Mesodermal cell (in vitro differentiated cells): ENCODE data around the gene MAPK4.
"Not testable (repeated sequence)": the region's sequence is repeated elsewhere in the genome, so short reads cannot be mapped to it uniquely, and the experiment has no call there.

Experiments
- H3K27ac ChIP-seq: 2 replicates; pipeline ENCODE4 v1.7.0; 2013; ENCODE audit warnings: mild to moderate bottlenecking, low read depth, low read length, moderate library complexity; ENCODE audit not compliant: severe bottlenecking
- H3K36me3 ChIP-seq: 2 replicates; pipeline ENCODE4 v1.7.1; 2013; ENCODE audit warnings: mild to moderate bottlenecking, low read length, moderate library complexity; ENCODE audit not compliant: control insufficient read depth, insufficient read depth
- H3K4me1 ChIP-seq: one replicate; pipeline ENCODE4 v1.7.1; 2013; ENCODE audit warnings: mild to moderate bottlenecking, low read length; ENCODE audit not compliant: insufficient read depth, control insufficient read depth, poor library complexity, severe bottlenecking
- H3K4me3 ChIP-seq: 2 replicates; pipeline ENCODE4 v1.7.0; 2013; ENCODE audit warnings: low read length, control low read depth, mild to moderate bottlenecking; ENCODE audit not compliant: insufficient read depth, poor library complexity, severe bottlenecking; ENCODE audit errors: extremely low read depth
- H3K9me3 ChIP-seq: 2 replicates; pipeline ENCODE4 v1.7.1; 2013; ENCODE audit warnings: mild to moderate bottlenecking, low read length, moderate library complexity; ENCODE audit not compliant: control insufficient read depth
- WGBS, 2 experiments: methylation state at CpG; one replicate each; pipeline ENCODE4 v1.1.5; 2013; ENCODE audit warnings: missing lambda C conversion rate in 2 of 2; ENCODE audit not compliant: insufficient coverage in 2 of 2; 5-methylcytosine and 5-hydroxymethylcytosine counted together

MAPK4 gene

DNA sequence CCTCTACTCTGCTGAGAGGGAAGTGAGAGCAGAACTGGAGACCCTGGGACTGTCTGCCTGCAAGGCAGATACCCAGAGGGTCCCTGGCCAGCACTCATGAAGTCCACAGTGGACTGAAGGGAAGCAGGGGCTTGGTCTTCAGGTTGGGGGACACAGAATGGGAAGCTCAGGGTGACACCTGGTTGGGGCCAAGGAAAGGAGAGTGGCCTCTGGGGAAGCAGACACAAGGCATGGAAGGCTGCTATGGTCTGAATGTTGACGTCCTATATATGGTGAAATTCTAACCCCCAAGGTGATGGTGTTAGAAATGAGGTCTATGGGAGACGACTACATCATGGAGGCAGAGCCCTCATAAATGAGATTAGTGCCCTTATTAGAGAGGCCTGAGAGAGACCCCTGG is 190.7 kb downstream of the MAPK4 start:
- Histone ChIP-seq H3K27ac (no peak overlapping the region), H3K4me1 (peaks cover 9% of the 10 kb centered on the region), H3K4me3 (no peak overlapping the region), H3K9me3 (no peaks in the 10 kb centered on the region), H3K36me3 (no peaks in the 10 kb centered on the region)
- 100% methylated on average over 1 of the region's 2 CpGs for WGBS, 2 experiments

DNA sequence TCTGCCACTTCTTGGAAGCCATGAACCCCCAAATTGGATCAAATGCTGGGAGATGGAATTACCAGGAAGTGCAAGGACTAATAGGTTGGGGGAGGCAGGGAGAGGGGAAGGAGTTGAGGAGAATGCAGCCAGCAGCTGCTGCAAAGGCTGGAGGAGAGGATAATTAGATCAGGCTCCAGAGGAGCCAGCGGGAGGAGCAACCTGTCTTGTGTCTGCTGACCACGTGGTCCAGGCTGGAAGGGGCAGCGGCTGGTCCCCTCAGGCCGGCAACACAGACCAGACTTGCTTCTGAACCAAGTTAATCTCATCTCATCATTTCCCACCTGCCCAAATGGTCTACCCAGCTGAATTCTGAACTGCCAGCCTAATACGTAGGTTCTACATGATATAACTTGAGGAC is 191.6 kb downstream of the MAPK4 start:
- Histone ChIP-seq H3K4me1 (peaks cover 9% of the 10 kb centered on the region), H3K9me3 (no peaks in the 10 kb centered on the region), H3K4me3 (no peak overlapping the region), H3K27ac (no peak overlapping the region), H3K36me3 (no peaks in the 10 kb centered on the region)
- 50% methylated on average over 4 of the region's 5 CpGs; no CpG with 5 or more reads in 1 of the 2 experiments for WGBS, 2 experiments

DNA sequence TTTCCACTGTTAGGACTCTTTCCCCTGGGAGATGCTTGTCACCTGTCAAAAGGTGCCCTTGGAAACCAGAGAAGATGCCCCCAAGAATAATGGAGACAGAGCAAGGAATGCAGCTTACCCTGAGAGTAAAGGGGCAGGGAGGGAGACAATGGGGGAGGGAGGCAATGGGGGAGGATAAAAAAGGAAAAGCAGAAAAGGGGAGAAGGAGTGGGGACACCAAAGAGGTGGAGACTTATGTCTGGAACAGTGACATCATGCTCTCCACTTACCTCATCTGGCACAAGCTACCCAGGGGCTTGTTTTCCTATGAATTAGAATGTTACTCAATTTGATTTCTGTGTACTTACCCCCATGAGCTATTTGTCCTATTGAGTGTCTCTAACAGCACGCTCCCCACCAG is 192.1 kb downstream of the MAPK4 start:
- Histone ChIP-seq H3K4me1 (peaks cover 9% of the 10 kb centered on the region), H3K4me3 (no peak overlapping the region), H3K9me3 (no peaks in the 10 kb centered on the region), H3K36me3 (no peaks in the 10 kb centered on the region), H3K27ac (no peak overlapping the region)
- no CpG with 5 or more reads among the region's 1 CpG for WGBS, 2 experiments

DNA sequence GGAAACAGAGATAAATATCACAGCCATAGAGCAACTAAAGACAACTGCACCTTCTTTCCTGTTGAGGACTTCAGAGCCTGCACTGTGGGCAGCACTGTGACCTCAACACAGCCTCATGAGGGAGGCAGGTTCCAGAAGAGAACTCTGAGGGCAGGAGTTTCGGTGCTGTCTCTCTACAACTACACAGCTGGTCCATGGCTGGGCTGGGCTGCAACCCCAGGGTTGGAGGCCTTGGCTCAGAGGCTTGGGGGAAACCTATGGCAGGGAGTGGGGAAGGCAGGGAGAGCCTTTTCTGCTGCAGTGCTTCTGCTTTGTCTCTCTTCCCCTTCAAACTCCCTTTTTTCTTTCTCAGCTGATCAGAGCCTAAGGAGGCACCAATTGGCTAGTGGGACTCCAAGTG is 193.4 kb downstream of the MAPK4 start:
- H3K4me1 ChIP-seq: peaks cover 8% of the 10 kb centered on the region
- H3K4me3 ChIP-seq: no peak overlapping the region
- H3K36me3 ChIP-seq: no peaks in the 10 kb centered on the region
- 80 to 88% methylated on average over 1 of the region's 1 CpG for WGBS, 2 experiments
- H3K27ac ChIP-seq: no peak overlapping the region
- no peaks in the 10 kb centered on the region for H3K9me3 ChIP-seq

DNA sequence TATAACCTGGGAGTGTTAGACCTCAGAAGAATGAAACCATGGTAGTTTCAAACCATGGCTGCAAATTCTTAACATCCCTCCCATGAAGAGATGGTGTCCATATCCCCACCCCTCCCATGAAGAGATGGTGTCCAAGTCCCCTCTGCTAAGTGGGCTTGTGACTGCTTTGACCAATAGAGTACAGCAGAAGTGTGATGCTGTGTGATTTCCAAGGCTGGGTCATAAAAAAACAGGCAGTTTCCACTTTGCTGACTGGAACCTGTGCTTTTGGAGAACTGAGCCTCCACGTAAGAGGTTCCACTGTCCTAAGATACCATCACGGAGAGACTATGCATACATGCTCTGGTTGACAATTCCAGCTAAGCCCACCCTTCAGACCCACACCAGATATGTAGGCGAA is 194.4 kb downstream of the MAPK4 start:
- H3K27ac ChIP-seq: no peak overlapping the region
- 89 to 94% methylated on average over 3 of the region's 3 CpGs for WGBS, 2 experiments
- H3K9me3 ChIP-seq: no peaks in the 10 kb centered on the region
- H3K4me3 ChIP-seq: no peak overlapping the region
- H3K4me1 ChIP-seq: no peaks in the 10 kb centered on the region
- no peaks in the 10 kb centered on the region for H3K36me3 ChIP-seq

DNA sequence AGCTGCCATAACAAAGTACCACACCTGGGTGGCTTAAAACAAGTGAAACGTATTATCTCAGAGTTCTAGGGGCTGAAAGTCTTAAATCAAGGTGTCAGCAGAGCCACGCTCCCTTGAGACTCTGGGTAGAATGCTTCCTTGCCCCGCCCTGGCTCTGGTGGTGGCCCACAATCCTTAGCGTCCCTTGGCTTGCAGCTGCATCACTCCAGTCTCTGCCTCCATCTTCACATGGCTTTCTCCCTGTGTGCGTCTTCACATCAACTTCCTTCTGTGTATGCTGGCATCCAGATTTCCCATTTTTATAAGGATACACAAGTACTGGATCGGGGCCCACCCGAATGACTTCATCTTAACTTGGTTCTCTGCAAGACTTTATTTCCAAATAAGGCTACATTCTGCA is 197.5 kb downstream of the MAPK4 start:
- H3K4me3 ChIP-seq: no peak overlapping the region

DNA sequence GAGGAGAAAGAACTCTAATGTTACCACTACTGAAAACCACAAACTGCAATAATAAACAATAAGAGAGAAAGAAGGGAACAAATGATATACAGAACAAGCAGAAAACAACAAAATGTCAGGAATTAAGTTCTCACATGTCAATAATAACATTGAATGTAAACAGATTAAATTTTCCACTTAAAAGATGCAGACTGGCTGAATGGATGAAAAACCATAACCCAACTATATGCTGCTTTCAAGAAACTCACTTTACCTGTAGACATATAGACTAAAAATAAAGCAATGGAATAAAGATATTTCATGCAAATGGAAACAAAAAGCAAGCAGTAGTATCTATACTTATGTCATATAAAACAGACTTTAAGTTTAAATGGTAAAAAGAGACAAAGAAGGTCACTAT is 209.6 kb downstream of the MAPK4 start:
- Histone ChIP-seq H3K9me3 (no peaks in the 10 kb centered on the region), H3K27ac (no peak overlapping the region), H3K4me1 (no peaks in the 10 kb centered on the region), H3K36me3 (no peaks in the 10 kb centered on the region), H3K4me3 (no peak overlapping the region)

More for the DNA sequence above, 197.5 kb downstream of the MAPK4 start:
- no peaks in the 10 kb centered on the region for H3K36me3 ChIP-seq
- no peaks in the 10 kb centered on the region for H3K9me3 ChIP-seq
- 88 to 95% methylated on average over 4 to 5 of the region's 7 CpGs for WGBS, 2 experiments
- no peak overlapping the region for H3K27ac ChIP-seq
- no peaks in the 10 kb centered on the region for H3K4me1 ChIP-seq

DNA sequence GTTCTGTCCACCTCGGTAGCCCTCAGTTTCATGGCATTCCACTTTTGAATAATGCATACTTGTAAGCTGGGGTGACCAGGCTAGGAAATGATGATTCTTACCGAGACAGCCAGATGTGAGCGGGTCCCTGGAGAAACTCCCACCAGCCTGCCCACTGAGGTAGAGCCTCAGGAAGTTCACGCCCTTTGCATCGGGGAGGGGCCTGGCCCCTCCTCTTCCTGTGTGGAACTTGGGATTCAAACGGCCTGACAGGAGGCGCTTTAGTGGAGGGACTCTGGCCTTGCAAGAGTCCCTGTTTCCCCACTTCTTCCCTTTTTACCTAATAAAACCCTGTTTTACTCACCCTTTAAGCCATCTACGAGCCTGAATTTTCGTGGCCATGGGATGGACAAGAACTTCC is 215.3 kb downstream of the MAPK4 start:
- no peaks in the 10 kb centered on the region for H3K36me3 ChIP-seq
- WGBS, 2 experiments: 90 to 97% methylated on average over 6 to 9 of the region's 9 CpGs
- no peak overlapping the region for H3K27ac ChIP-seq
- no peaks in the 10 kb centered on the region for H3K4me1 ChIP-seq
- no peaks in the 10 kb centered on the region for H3K9me3 ChIP-seq
- no peak overlapping the region for H3K4me3 ChIP-seq

DNA sequence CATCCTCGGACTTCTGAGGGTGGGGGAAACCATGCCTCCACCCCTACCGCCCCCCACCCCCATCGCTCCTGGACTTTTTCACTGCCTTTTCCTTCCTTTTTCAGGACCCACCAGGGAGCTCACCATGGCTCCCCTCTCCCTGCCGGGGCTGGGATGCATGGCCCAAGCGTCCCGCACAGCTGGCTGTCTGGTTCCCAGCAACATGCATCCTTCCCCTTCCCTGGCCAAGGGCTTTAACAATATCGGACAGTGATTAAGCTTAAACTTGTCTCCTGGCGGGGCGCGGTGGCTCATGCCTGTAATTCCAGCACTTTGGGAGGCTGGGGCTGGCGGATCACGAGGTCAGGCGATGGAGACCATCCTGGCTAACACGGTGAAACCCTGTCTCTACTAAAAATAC is 215.8 kb downstream of the MAPK4 start:
- H3K9me3 ChIP-seq: no peaks in the 10 kb centered on the region
- no peak overlapping the region for H3K27ac ChIP-seq
- H3K36me3 ChIP-seq: no peaks in the 10 kb centered on the region
- no peak overlapping the region for H3K4me3 ChIP-seq
- WGBS, 2 experiments: 90 to 92% methylated on average over 14 of the region's 14 CpGs
- no peaks in the 10 kb centered on the region for H3K4me1 ChIP-seq

DNA sequence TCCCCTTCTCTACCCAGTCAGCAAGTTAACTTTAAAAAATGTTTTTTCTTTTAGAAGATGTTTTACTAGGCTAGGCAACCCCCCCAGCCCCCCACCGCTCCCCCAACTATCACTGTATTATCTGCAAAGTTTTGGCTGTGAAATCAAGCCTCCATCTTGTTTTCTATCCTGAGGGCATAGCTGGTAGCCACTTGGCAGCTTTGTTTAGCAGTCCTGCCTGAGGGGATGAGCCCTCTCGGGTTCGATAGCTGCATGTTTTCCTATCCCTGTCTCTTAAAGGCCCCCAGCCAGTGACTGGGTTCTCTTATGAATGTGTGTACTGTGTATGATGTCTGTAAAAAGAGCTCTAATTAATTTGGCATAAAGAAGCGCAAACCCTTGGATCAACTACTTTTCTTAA is 216.5 kb downstream of the MAPK4 start:
- Histone ChIP-seq H3K4me1 (no peaks in the 10 kb centered on the region), H3K9me3 (no peaks in the 10 kb centered on the region), H3K27ac (no peak overlapping the region), H3K36me3 (no peaks in the 10 kb centered on the region), H3K4me3 (no peak overlapping the region)
- WGBS, 2 experiments: 71% methylated on average over 2 of the region's 4 CpGs; no CpG with 5 or more reads in 1 of the 2 experiments

DNA sequence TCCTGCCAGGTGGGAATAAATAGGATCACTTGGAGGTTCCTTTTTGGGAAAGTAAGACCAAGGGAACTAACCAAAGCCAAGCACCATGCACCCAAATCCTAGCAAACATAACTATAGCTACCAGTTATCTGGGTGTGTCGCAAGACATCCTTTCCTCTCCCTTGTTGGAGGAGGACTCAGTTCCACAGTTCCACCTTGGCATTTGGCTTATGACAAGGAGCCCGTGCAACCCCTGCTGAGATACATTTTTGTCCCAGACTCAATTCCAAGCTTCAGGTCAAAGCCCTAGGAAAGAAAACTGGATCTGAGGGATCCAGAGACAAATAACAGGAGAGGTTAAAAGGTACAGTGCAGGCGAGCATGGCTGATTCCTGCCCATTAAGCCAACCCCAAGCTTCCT is 219.1 kb downstream of the MAPK4 start:
- H3K4me3 ChIP-seq, H3K4me1 ChIP-seq, H3K36me3 ChIP-seq, H3K9me3 ChIP-seq, H3K27ac ChIP-seq: not testable (repeated sequence)
- WGBS, 2 experiments: 82% methylated on average over 3 of the region's 3 CpGs; no CpG with 5 or more reads in 1 of the 2 experiments
